Measurements from ENCODE around the gene SNED1.

The SNED1 gene

GRCh38 chr2:241137276-241138190 lies 139.1 kb downstream of the SNED1 start:
- TF ChIP-seq CTCF (IDR thresholded peaks at IDR 0.05): no peak
- Histone ChIP-seq H3K36me3 (peaks cover 0 to 33% (median 0%) of the 10 kb centered on the region in 3 donors), H3K27ac (no peak overlapping the region), H3K27me3 (no peaks in the 10 kb centered on the region), H3K9me3 (no peaks in the 10 kb centered on the region), H3K4me1 (no peaks in the 10 kb centered on the region), H3K4me3 (no peak overlapping the region)
- intact Hi-C loops (cut with DNase I; ENCODE audit: low total_unique reads): no loop called here
- peak in 1 of 2 donors; percentile 9 for DNase-seq

- H3K27me3 ChIP-seq: no peaks in the 10 kb centered on the region
- peaks cover 0 to 33% (median 0%) of the 10 kb centered on the region in 3 donors for H3K36me3 ChIP-seq
- no peaks in the 10 kb centered on the region for H3K9me3 ChIP-seq
- no peaks in the 10 kb centered on the region for H3K4me1 ChIP-seq
- H3K4me3 ChIP-seq: no peak overlapping the region
- intact Hi-C loops (cut with DNase I; ENCODE audit: low total_unique reads): no loop called here
- no peak for DNase-seq
- no peak overlapping the region for H3K27ac ChIP-seq
- TF ChIP-seq CTCF (IDR thresholded peaks at IDR 0.05): no peak
Measured at GRCh38 chr2:241138471-241138870, 140.1 kb downstream of the SNED1 start.

GRCh38 chr2:241139531-241140444 lies 141.4 kb downstream of the SNED1 start:
- no peak for TF ChIP-seq CTCF (IDR thresholded peaks at IDR 0.05)
- Histone ChIP-seq H3K36me3 (peaks cover 0 to 33% (median 0%) of the 10 kb centered on the region in 3 donors), H3K9me3 (no peaks in the 10 kb centered on the region), H3K27me3 (no peaks in the 10 kb centered on the region), H3K4me1 (no peaks in the 10 kb centered on the region), H3K27ac (no peak overlapping the region), H3K4me3 (no peak overlapping the region)
- DNase-seq: no peak
- intact Hi-C loops (cut with DNase I; ENCODE audit: low total_unique reads): no loop called here

GRCh38 chr2:241140445-241140840 lies 142.0 kb downstream of the SNED1 start:
- intact Hi-C loops (cut with DNase I; ENCODE audit: low total_unique reads): no loop called here
- Histone ChIP-seq H3K27ac (no peak overlapping the region), H3K4me1 (no peaks in the 10 kb centered on the region), H3K27me3 (no peaks in the 10 kb centered on the region), H3K4me3 (no peak overlapping the region), H3K36me3 (peaks cover 0 to 33% (median 0%) of the 10 kb centered on the region in 3 donors), H3K9me3 (no peaks in the 10 kb centered on the region)
- no peak for TF ChIP-seq CTCF (IDR thresholded peaks at IDR 0.05)
- DNase-seq: no peak

GRCh38 chr2:241141214-241141770 lies 142.9 kb downstream of the SNED1 start:
- Histone ChIP-seq H3K36me3 (peaks cover 0 to 24% (median 0%) of the 10 kb centered on the region in 3 donors), H3K4me3 (no peak overlapping the region), H3K27ac (no peak overlapping the region), H3K4me1 (no peaks in the 10 kb centered on the region), H3K27me3 (no peaks in the 10 kb centered on the region), H3K9me3 (no peaks in the 10 kb centered on the region)
- intact Hi-C loops (cut with DNase I; ENCODE audit: low total_unique reads): no loop called here
- DNase-seq: peak in 1 of 2 donors; percentile 38
- no peak for TF ChIP-seq CTCF (IDR thresholded peaks at IDR 0.05)
